NB4 (cell line): ENCODE results near the gene SDSL.

ENCODE experiments used
- MYC ChIP-seq: IDR thresholded peaks from 2 replicates; pipeline ENCODE4 v1.6.1; 2011; ENCODE audit warnings: low read depth, low read length
- POLR2A ChIP-seq: IDR thresholded peaks from 2 replicates; pipeline ENCODE4 v1.6.1; 2011; ENCODE audit warnings: mild to moderate bottlenecking; ENCODE audit not compliant: insufficient read length; ENCODE audit errors: extremely low read depth
- TF ChIP-seq, protein P1 (sequence below): IDR thresholded peaks from one replicate; pipeline ENCODE4 v1.5.1; 2012; ENCODE audit warnings: low read depth, low read length

DNA sequence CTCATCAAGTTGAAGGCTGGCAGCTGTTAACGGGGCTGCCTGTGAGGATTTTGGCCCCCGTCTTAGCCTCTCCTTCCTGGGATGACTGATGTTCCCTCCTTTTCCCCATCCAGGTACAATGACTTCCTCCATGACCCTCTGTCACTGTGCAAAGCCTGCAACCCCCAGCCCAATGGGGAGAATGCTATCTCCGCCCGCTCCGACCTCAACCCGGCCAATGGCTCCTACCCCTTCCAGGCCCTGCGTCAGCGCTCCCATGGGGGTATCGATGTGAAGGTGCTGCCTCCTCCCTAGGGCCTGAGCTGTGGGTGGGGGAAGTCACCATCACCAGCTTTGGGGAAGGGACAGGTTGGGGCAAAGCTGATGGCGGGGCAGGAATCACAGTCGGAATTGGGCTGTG, 34.5 kb upstream of the SDSL start:
- TF ChIP-seq POLR2A (no peak), MYC (no peak)
- TF ChIP-seq, protein P1, sequence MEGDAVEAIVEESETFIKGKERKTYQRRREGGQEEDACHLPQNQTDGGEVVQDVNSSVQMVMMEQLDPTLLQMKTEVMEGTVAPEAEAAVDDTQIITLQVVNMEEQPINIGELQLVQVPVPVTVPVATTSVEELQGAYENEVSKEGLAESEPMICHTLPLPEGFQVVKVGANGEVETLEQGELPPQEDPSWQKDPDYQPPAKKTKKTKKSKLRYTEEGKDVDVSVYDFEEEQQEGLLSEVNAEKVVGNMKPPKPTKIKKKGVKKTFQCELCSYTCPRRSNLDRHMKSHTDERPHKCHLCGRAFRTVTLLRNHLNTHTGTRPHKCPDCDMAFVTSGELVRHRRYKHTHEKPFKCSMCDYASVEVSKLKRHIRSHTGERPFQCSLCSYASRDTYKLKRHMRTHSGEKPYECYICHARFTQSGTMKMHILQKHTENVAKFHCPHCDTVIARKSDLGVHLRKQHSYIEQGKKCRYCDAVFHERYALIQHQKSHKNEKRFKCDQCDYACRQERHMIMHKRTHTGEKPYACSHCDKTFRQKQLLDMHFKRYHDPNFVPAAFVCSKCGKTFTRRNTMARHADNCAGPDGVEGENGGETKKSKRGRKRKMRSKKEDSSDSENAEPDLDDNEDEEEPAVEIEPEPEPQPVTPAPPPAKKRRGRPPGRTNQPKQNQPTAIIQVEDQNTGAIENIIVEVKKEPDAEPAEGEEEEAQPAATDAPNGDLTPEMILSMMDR, result no peak
